T47D (cell line): ENCODE measurements around the gene KRTAP5-6.

Source experiments
- DNase-seq, 2 experiments: peaks; one replicate each; pipeline versions ENCODE4 v3.0.0 to v3.0.0-alpha.2; 2011 to 2012; ENCODE audit warnings: low read depth in 1 of 2, low spot score in 1 of 2
- JUND ChIP-seq: IDR thresholded peaks from 2 replicates; pipeline ENCODE4 v1.6.1; 2012; ENCODE audit warnings: low read depth
- in situ Hi-C: cut with HindIII; loops from 2 replicates; pipeline ENCODE4 v1.10.0; 2016; ENCODE audit warnings: low sequenced_read_pairs, low pct_unique_long_range_greater_than_20kb

The KRTAP5-6 gene

DNA sequence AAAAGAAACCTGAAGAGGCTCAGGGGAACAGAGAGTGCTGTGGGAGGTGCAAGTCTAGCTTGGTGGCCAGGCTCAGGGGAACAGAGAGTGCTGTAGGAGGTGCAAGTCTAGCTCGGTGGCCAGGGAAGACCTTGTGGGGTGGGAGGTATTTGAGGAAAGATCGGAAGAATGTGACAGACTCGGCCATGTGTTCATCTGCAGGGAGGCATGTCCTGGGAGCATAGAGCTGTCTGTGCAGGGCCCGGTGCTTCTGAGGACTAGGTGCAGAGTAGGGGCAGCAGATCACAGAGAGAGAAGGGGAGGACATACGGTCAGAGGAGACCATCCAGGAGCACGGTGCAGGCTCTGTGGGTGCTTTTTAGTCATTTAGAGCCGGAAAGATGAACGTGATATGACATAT lies 42.6 kb downstream of the KRTAP5-6 start:
- peak in 1 of 2 experiments; percentile 77 for DNase-seq
- 0 out of 2 replicates have a peak, but pooled peaks have one; percentile 4 for TF ChIP-seq JUND
- in situ Hi-C loops, result no loop called here

DNA sequence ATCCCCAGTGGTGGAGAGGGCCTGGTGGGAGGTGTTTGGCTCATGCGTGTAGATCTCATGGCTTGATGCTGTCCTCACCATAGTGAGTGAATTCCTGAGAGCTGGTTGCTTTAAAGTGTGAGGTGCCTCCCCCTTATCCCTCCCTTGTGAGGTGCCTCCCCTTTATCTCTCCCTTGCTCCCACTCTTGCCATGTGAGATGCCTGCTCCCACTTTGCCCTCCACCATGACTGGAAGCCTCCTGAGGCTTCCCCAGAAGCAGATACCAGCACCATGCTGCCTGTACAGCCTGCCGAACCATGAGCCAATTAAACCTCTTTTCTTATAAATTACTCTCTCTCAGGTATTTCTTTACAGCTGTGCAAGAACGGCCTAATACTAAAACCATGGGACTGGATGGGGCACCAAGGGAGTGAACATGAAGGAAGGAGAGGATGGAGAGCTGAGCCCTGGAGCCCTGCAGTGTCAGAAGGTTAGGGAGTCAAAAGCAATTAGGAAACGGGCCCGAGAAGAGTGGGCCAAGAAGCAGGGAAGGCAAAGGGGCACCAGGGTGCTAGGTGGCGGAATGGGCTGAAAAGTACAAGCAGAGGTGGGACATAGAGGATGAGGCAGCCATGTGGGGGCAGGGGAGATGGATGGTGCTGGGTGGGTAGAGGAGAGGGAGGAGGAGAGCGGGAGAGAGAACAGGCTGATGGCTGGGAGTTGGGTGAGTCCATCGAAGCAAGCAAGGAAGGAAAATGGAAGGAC lies 44.0 kb downstream of the KRTAP5-6 start:
- no peak for TF ChIP-seq JUND
- in situ Hi-C loops, result no loop called here
- peak in 1 of 2 experiments; percentile 66 for DNase-seq

GRCh38 chr11:1741741-1742140 lies 44.7 kb downstream of the KRTAP5-6 start:
- no peak for TF ChIP-seq JUND
- DNase-seq, result no peak
- in situ Hi-C loops, result no loop called here

DNA sequence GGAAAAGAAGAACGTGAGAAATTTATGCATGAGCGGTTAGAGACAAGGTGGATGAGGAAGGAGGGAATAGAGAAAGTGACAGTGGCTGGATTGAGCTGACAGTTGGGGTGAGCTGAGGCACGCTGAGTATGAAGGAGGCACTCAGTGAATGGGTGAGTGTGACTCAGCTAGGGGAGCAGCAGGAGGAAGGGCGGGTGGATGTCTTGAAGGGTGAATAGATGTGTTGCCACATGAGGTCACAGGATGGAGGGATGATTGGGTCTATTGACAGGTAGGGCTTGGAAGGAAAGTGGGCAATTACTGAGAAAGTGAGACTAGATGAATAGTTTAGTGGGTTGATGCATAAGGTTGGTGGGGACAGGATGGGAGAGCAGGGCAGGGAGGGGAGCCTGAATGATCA lies 45.4 kb downstream of the KRTAP5-6 start:
- no peak for TF ChIP-seq JUND
- in situ Hi-C loops, result no loop called here
- DNase-seq, result peak in 1 of 2 experiments; percentile 65

GRCh38 chr11:1742869-1743584 lies 46.0 kb downstream of the KRTAP5-6 start:
- DNase-seq, result no peak
- TF ChIP-seq JUND, result no peak
- in situ Hi-C loops, result no loop called here

DNA sequence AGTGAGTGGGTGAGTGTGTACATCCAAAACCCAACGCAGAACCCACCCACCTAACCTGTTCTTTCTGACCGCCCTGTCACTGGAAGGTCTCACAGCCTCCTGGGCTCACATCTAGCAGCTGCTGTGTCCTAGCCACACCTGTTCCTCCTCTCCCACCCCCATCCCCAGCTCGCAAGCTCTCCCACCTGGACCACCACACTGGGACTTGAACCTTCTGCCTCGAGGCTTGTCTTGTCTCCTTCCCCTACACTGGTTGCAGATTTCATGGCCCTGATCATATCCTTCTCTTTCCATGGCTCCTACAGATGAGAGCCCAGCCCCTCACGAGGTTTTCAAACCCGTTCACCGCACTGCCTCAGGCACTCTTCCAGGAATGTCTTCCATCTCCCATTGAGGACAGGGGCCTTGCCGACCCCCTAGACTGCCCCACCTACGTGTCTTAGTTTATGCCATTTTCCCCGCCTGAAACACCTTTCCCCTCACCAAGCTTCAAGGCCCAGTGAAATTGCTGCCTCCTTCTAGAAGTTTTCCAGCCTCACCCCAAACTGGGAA lies 46.7 kb downstream of the KRTAP5-6 start:
- no peak for TF ChIP-seq JUND
- in situ Hi-C loops, result no loop called here
- DNase-seq, result peak in 1 of 2 experiments; percentile 62

DNA sequence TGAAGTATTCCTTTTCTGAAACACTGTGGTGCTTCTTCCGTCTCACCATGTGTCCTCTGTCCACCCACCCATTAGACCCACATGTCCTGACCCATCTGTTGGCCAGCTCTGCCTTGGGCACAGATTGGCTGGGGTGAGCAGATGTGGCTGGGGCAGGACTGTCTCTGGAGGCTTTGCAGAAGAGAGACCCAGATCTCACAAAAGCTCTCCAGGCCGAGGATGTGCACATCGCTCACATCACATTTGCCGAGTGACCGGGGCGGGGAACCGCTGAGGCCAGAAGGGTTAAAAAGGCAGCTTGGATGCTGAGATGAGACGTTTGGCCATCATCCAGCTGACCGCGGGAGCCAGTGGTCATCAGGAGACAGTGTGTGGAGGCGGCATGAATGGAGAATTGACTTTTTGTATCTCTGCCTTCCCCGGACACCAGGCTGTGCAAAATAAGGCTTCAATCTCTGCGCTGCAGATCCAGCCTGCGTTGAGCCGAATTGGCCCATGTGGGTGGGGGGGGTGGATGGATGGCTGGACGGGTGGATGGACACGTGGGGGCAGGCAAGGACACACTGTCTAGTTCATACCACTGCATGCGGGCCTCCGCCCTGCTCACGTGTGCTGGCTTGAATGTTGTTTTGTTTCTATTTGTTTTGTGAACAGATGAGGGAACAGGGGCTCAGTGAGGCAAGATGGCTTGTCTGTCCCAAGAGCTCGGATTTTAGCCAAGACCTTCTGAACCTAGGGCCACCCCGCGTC lies 47.3 kb downstream of the KRTAP5-6 start:
- DNase-seq, result peak in 1 of 2 experiments; percentile 45
- in situ Hi-C loops, result no loop called here
- TF ChIP-seq JUND, result no peak

GRCh38 chr11:1744891-1745700 lies 48.1 kb downstream of the KRTAP5-6 start:
- TF ChIP-seq JUND, result no peak
- peak in 1 of 2 experiments; percentile 51 for DNase-seq
- in situ Hi-C loops, result no loop called here

- DNase-seq, result no peak
- in situ Hi-C loops, result no loop called here
- TF ChIP-seq JUND, result no peak
Measured at GRCh38 chr11:1745701-1746320, 48.8 kb downstream of the KRTAP5-6 start.

GRCh38 chr11:1746511-1746931 lies 49.5 kb downstream of the KRTAP5-6 start:
- DNase-seq, result no peak
- in situ Hi-C loops, result no loop called here
- no peak for TF ChIP-seq JUND

GRCh38 chr11:1746956-1747752 lies 50.2 kb downstream of the KRTAP5-6 start:
- no peak for TF ChIP-seq JUND
- in situ Hi-C loops, result no loop called here
- peak in 1 of 2 experiments; percentile 35 for DNase-seq
